ENCODE results near the gene ZRANB3. TPM values are rescaled to one million over a fixed set of nuclear protein-coding genes. Genes with fewer than 3 reads are reported as not detected.

Gene ZRANB3
- total and polyA plus RNA-seq, 2 of the 13 experiments (the other 11 are each of a cell fraction or from before 2014, with no cell fraction given), result 5.8 to 25.2 TPM

DNA sequence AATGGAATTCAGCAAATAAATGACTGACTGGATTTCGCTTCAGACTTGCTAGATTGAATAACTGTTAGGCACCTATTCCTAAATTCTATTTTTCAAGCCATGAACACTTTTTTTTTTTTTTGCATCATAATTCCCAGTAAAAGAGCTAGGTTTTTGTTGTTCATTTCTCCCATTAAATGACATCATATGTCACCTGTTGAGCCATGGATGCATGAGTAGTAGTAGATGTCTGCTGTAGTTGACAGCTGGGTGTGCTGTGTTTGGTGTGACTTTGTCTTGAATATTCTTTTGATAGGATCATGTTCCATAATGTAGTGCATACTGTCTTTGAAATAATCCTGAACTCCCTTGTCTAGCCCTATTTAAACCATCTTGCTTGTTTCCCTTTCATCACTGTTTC is 363.7 kb downstream of the ZRANB3 start:
- BruUV-seq (replicated peaks), result no TSS peak
- Histone ChIP-seq H3K9me3 (ENCODE audit: low read length) (no peaks in the 10 kb centered on the region), H3K4me2 (ENCODE audit: low read depth, low read length) (no peak overlapping the region), H3K4me1 (ENCODE audit: insufficient read depth, low read length) (no peaks in the 10 kb centered on the region), H3K9ac (ENCODE audit: insufficient read depth, low read depth, low read length) (no peak overlapping the region), H3K4me3 (replicated peaks in 1 of 3; ENCODE audit: insufficient read depth in 1 of 3, low read depth in 2 of 3, low read length in 3 of 3) (no peak overlapping the region), H3K27me3 (ENCODE audit: control insufficient read depth in 1 of 2, insufficient read depth in 2 of 2, low read length in 2 of 2) (no peaks in the 10 kb centered on the region), H4K20me1 (ENCODE audit: insufficient read depth, low read length) (no peaks in the 10 kb centered on the region), H3K36me3 (replicated peaks in 1 of 2; ENCODE audit: control insufficient read depth in 1 of 2, insufficient read depth in 2 of 2, low read length in 2 of 2) (peaks cover 29 to 73% of the 10 kb centered on the region in 2 experiments), H2AFZ (ENCODE audit: low read length) (no peak overlapping the region), H3K79me2 (ENCODE audit: insufficient read depth, low read length) (no peaks in the 10 kb centered on the region), H3K27ac (ENCODE audit: extremely low read length, insufficient read depth, low read length) (no peak overlapping the region)
- ChIA-PET CTCF (ENCODE audit: low intra/inter-chr PET ratio, low total read pairs) (no interaction called here), POLR2A (no interaction called here)
- FAIRE-seq (no peak), ATAC-seq (no peak), DNase-seq (ENCODE audit: low spot score) (no peak)
- TF ChIP-seq ATF7 (IDR thresholded peaks at IDR 0.05) (0 out of 2 replicates have a peak, but pooled peaks have one; percentile 36), ATF7 (CRISPR knock-in tag; IDR thresholded peaks at IDR 0.05) (no peak), MYC (CRISPR knock-in tag; IDR thresholded peaks at IDR 0.05; ENCODE audit: borderline replicate concordance) (no peak)
- in situ Hi-C loops (cut with HindIII; ENCODE audit: extremely low pct_ligation_motif_present, low pct_unique_long_range_greater_than_20kb) (no loop called here), intact Hi-C loops (cut with micrococcal nuclease; ENCODE audit: unreplicated experiment) (no loop called here)
- WGBS (ENCODE audit: low lambda C conversion rate), result 96% methylated on average over 1 of the region's 1 CpG

DNA sequence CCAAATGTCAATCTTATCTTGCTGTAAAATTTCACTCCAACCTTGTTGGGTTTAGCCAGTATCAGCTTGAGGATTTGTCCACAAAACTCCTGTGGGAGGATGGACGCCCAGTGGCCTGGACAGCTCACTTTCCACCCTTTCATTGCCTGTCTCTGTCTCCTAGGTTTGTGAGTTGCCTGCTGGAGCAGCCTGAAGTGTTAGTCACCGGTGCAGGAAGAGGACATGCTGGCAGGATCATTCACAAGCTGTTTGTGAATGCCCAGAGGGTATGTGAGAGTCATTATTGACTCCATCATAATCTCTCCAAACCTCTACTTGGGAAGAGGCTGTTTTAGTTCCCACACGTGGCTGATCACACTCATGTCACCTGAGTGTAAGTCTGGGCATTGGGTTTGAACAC is 366.6 kb downstream of the ZRANB3 start:
- WGBS (ENCODE audit: low lambda C conversion rate), result 97% methylated on average over 3 of the region's 3 CpGs
- in situ Hi-C loops (cut with HindIII; ENCODE audit: extremely low pct_ligation_motif_present, low pct_unique_long_range_greater_than_20kb) (no loop called here), intact Hi-C loops (cut with micrococcal nuclease; ENCODE audit: unreplicated experiment) (no loop called here)
- Histone ChIP-seq H3K36me3 (replicated peaks in 1 of 2; ENCODE audit: control insufficient read depth in 1 of 2, insufficient read depth in 2 of 2, low read length in 2 of 2) (peaks cover 25 to 67% of the 10 kb centered on the region in 2 experiments), H3K4me3 (replicated peaks in 1 of 3; ENCODE audit: insufficient read depth in 1 of 3, low read depth in 2 of 3, low read length in 3 of 3) (no peak overlapping the region), H3K4me1 (ENCODE audit: insufficient read depth, low read length) (no peaks in the 10 kb centered on the region), H3K79me2 (ENCODE audit: insufficient read depth, low read length) (no peaks in the 10 kb centered on the region), H3K9ac (ENCODE audit: insufficient read depth, low read depth, low read length) (no peak overlapping the region), H4K20me1 (ENCODE audit: insufficient read depth, low read length) (no peaks in the 10 kb centered on the region), H2AFZ (ENCODE audit: low read length) (no peak overlapping the region), H3K9me3 (ENCODE audit: low read length) (no peaks in the 10 kb centered on the region), H3K4me2 (ENCODE audit: low read depth, low read length) (no peak overlapping the region), H3K27ac (ENCODE audit: extremely low read length, insufficient read depth, low read length) (no peak overlapping the region), H3K27me3 (ENCODE audit: control insufficient read depth in 1 of 2, insufficient read depth in 2 of 2, low read length in 2 of 2) (no peaks in the 10 kb centered on the region)
- ChIA-PET POLR2A (no interaction called here), CTCF (ENCODE audit: low intra/inter-chr PET ratio, low total read pairs) (no interaction called here)
- ATAC-seq, result no peak
- no TSS peak for BruUV-seq (replicated peaks)
- FAIRE-seq, result no peak
- DNase-seq (ENCODE audit: low spot score), result no peak
- TF ChIP-seq, protein P1, sequence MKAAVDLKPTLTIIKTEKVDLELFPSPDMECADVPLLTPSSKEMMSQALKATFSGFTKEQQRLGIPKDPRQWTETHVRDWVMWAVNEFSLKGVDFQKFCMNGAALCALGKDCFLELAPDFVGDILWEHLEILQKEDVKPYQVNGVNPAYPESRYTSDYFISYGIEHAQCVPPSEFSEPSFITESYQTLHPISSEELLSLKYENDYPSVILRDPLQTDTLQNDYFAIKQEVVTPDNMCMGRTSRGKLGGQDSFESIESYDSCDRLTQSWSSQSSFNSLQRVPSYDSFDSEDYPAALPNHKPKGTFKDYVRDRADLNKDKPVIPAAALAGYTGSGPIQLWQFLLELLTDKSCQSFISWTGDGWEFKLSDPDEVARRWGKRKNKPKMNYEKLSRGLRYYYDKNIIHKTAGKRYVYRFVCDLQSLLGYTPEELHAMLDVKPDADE (CRISPR knock-in tag; IDR thresholded peaks at IDR 0.05), result no peak
- TF ChIP-seq ZBTB7A (CRISPR knock-in tag; IDR thresholded peaks at IDR 0.05) (no peak), MAX (IDR thresholded peaks at IDR 0.05) (no peak), RBM22 (optimal IDR thresholded peaks at IDR 0.05; ENCODE audit: low read length) (peak; percentile 15)

All from HepG2 (cell line).